Chondrocyte (in vitro differentiated cells): ENCODE data around the gene KRT81. TPM values are rescaled to one million over a fixed set of nuclear protein-coding genes. Genes with fewer than 3 reads are reported as not detected.

ENCODE experiments used
- DNase-seq: peaks from one replicate; pipeline ENCODE4 v3.0.0; 2021; ENCODE audit warnings: mixed read lengths, low spot score
- H3K27ac Mint-ChIP-seq: one replicate; pipeline ENCODE4 v1.8.0; 2021; ENCODE audit warnings: mild to moderate bottlenecking, moderate library complexity, mixed read lengths; ENCODE audit not compliant: unreplicated experiment
- H3K27me3 Mint-ChIP-seq: 2 replicates; pipeline ENCODE4 v1.8.0; 2021; ENCODE audit warnings: low read depth, mixed read lengths
- H3K36me3 Mint-ChIP-seq: 2 replicates; pipeline ENCODE4 v1.8.0; 2021; ENCODE audit warnings: low read depth, mixed read lengths
- H3K4me1 Mint-ChIP-seq: 2 replicates; pipeline ENCODE4 v1.8.0; 2021; ENCODE audit warnings: low read depth, mild to moderate bottlenecking, mixed read lengths
- H3K4me3 Mint-ChIP-seq: one replicate; pipeline ENCODE4 v1.8.0; 2021; ENCODE audit warnings: mild to moderate bottlenecking, moderate library complexity, mixed read lengths; ENCODE audit not compliant: unreplicated experiment
- H3K9me3 Mint-ChIP-seq: 2 replicates; pipeline ENCODE4 v1.8.0; 2021; ENCODE audit warnings: low read depth, mixed read lengths
- total RNA-seq: library from RNA; stranded (reverse); gene quantifications from 3 replicates; pipeline ENCODE4 v1.2.1, GENCODE V29; 2021
- TF ChIP-seq, protein P1 (sequence below): fragments of 200-600 bp; sonication (generic); IDR thresholded peaks from 2 replicates; pipeline ENCODE4 v1.5.0; 2021; ENCODE audit warnings: antibody characterized with exemption, mild to moderate bottlenecking, moderate library complexity

The KRT81 gene
- total RNA-seq, 1 donor from 2014 or later: 1.3 TPM

DNA sequence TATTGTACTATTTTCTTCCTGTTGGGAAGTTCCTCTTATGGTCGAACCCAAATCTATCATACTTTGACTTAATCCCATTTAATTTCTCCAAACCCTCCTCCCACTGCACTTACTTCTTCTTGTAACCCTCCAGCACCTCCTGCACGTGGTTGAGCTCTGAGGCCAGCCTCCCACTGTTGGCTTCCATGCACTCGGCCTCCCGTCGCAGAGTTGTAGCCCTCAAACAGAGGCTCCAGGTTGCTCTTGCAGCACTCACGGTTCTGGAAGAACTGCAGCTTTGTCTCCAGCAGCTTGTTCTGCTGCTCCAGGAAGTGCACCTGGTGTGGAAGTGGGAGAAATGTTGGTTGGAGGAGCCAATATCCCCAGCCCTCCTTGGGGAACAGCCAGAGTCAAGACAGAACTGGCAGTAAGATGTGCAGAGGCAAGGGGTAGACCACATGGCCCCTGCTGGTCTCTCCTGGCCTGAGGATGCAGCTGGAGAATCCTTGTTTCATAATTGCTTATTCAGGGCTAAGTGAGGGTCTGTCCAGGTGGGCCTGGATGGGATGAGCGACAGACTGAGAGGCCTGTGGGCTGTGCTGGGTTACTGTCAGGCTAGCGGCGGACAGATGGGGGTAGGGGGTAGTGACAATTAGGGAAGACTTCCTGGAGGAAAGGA lies 35.3 kb downstream of the KRT81 start:
- H3K4me3 Mint-ChIP-seq: no peak overlapping the region

DNA sequence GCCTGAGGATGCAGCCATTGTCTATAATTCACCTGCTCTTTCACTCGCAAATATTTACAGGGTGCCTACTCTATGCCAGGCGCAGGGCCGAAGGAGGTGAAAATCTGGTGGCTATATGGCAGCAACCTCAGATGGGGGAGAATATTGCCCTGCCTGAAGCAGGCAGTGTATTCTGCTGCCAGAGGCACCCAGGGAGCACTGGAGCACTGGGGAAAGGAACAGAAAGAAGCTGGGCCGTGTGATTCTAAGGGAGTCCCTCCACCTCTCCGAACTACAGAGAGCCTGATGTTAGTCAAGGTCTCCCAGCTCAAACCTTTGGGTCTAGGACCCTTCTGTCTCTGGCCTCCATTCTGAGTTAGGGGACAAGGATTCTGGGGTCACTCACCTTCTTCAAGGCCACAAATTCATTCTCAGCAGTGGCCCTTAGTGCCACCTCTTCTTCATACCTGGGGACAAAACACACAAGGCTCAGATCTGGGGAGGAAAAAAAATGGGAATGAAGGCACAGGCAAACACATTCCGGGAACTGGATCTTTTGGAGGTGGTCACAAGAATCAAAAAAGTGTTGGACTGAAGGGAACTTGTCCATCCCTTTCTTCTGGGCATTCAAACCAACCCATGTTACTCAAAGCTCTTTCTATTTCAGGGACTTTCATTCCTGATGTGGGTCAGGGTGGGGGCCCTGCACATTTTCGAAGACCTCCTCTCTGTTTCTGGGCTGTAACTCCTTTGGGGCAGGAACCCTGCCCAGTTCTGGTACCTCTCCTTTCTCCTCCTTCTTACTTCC lies 36.2 kb downstream of the KRT81 start:
- no peak for DNase-seq
- Mint-ChIP-seq H3K4me3 (no peak overlapping the region), H3K27ac (no peak overlapping the region)

More for the DNA sequence above, 35.3 kb downstream of the KRT81 start:
- Mint-ChIP-seq H3K27me3 (peaks cover 3% of the 10 kb centered on the region), H3K4me1 (peaks cover 20% of the 10 kb centered on the region), H3K9me3 (no peaks in the 10 kb centered on the region), H3K27ac (no peak overlapping the region), H3K36me3 (no peaks in the 10 kb centered on the region)
- TF ChIP-seq, protein P1, sequence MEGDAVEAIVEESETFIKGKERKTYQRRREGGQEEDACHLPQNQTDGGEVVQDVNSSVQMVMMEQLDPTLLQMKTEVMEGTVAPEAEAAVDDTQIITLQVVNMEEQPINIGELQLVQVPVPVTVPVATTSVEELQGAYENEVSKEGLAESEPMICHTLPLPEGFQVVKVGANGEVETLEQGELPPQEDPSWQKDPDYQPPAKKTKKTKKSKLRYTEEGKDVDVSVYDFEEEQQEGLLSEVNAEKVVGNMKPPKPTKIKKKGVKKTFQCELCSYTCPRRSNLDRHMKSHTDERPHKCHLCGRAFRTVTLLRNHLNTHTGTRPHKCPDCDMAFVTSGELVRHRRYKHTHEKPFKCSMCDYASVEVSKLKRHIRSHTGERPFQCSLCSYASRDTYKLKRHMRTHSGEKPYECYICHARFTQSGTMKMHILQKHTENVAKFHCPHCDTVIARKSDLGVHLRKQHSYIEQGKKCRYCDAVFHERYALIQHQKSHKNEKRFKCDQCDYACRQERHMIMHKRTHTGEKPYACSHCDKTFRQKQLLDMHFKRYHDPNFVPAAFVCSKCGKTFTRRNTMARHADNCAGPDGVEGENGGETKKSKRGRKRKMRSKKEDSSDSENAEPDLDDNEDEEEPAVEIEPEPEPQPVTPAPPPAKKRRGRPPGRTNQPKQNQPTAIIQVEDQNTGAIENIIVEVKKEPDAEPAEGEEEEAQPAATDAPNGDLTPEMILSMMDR: no peak
- DNase-seq: no peak

DNA sequence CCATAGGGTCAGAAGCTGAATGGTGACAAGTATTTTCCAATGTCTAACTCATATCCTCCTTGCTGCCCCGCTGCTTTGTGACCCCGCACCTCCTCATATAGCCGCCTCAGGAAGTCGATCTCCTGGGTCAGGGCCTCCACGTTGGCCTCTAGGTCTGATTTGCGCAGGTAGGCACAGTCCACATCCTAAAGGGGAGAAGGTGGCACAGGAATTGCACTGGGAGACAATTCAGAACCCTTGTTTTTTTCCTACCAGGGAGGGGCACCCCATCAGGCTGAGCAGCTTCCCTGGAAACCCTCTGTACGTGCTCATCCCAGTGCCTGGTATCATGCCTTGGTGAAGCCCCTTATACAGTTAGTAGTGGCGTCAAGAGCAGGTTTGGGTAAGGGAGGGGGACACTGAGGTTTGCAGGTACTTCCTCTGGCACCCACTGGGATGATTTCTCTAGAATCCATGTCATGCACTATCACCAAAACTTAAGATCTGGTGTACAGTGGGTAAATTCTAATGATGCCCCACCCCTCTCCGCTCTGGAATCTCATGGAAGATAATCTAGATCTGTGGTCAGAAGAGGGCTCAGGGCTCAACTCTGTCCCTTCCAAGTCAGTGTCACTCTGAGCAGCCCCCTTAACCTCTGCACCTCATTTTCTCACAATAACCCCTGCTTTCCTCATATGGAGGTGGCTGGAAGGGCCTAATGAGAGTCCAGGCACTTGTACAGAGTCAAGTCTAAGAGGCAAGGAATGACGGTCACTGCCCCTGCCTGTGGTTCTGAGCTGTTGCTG lies 37.0 kb downstream of the KRT81 start:
- no peak overlapping the region for H3K27ac Mint-ChIP-seq
- H3K4me1 Mint-ChIP-seq: peaks cover 10% of the 10 kb centered on the region
- TF ChIP-seq, protein P1: no peak
- H3K4me3 Mint-ChIP-seq: no peak overlapping the region
- no peaks in the 10 kb centered on the region for H3K9me3 Mint-ChIP-seq
- no peaks in the 10 kb centered on the region for H3K36me3 Mint-ChIP-seq
- peaks cover 3% of the 10 kb centered on the region for H3K27me3 Mint-ChIP-seq
- no peak for DNase-seq

More for the DNA sequence above, 36.2 kb downstream of the KRT81 start:
- Mint-ChIP-seq H3K27me3 (peaks cover 3% of the 10 kb centered on the region), H3K36me3 (no peaks in the 10 kb centered on the region), H3K9me3 (no peaks in the 10 kb centered on the region), H3K4me1 (peaks cover 11% of the 10 kb centered on the region)
- TF ChIP-seq, protein P1: no peak

DNA sequence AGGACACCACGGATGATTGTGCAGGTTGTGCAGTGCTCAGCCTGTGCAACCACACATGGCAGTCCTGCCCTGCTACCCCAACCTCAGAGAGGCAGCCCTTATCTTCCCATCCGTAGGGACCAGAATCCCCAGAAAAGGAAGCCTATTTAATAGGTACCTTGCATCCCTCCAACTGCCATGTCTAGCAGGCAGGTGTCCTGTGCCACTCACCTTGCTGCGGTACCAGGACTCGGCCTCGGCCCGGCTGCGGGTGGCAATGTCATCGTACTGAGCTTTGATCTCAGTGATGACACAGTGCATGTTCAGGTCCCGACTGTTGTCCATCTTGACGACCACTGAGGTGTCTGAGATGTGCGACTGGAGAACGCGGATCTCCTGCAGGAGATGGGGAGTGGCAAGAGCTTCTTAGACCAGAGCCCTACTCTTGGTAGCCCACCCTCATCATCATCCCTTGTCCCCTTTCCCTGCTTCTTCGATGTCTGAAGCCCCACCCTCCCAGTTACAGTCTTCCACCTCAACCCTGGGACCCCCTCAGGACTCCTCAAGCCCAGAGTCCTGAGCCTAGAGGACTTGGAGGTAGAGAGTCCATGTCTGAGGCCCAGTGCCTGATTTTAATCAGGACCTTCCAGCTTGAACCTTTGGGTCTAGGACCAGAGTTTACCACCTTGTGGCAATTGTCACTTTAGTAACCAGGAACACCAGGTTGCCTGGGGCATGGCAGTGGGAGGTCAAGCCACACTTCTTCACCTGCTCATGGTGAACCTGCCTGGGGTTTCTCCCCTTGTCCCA lies 37.7 kb downstream of the KRT81 start:
- Mint-ChIP-seq H3K36me3 (no peaks in the 10 kb centered on the region), H3K4me3 (no peak overlapping the region), H3K4me1 (peaks cover 15% of the 10 kb centered on the region), H3K9me3 (no peaks in the 10 kb centered on the region), H3K27me3 (peaks cover 3% of the 10 kb centered on the region), H3K27ac (no peak overlapping the region)
- no peak for DNase-seq
- TF ChIP-seq, protein P1: no peak
